Dendritic cell treated with granulocyte-macrophage colony-stimulating factor and Interleukin-4, amounts not matched to agents 40 ng/mL and 50 ng/mL, for 4 days (primary cell): Measurements from ENCODE around the gene THOC5.
"Not testable (repeated sequence)": the region's sequence is repeated elsewhere in the genome, so short reads cannot be mapped to it uniquely, and the experiment has no call there.

Experiments
- H3K27ac Mint-ChIP-seq: one replicate; pipeline ENCODE4 v1.8.0; 2022; ENCODE audit warnings: mild to moderate bottlenecking, mixed read lengths
- H3K27me3 Mint-ChIP-seq: one replicate; pipeline ENCODE4 v1.8.0; 2022; ENCODE audit warnings: mild to moderate bottlenecking, mixed read lengths
- H3K36me3 Mint-ChIP-seq: one replicate; pipeline ENCODE4 v1.8.0; 2022; ENCODE audit warnings: low read depth, mixed read lengths
- H3K4me1 Mint-ChIP-seq: one replicate; pipeline ENCODE4 v1.8.0; 2022; ENCODE audit warnings: low read depth, mixed read lengths
- H3K4me3 Mint-ChIP-seq: one replicate; pipeline ENCODE4 v1.8.0; 2022; ENCODE audit warnings: mild to moderate bottlenecking, moderate library complexity, mixed read lengths
- H3K9me3 Mint-ChIP-seq: one replicate; pipeline ENCODE4 v1.8.0; 2022; ENCODE audit warnings: mixed read lengths
- intact Hi-C: fragments of 100-400 bp; cut with micrococcal nuclease; formaldehyde crosslinking; loops from one replicate; pipeline ENCODE4 v1.15.0; 2022

The THOC5 gene

DNA sequence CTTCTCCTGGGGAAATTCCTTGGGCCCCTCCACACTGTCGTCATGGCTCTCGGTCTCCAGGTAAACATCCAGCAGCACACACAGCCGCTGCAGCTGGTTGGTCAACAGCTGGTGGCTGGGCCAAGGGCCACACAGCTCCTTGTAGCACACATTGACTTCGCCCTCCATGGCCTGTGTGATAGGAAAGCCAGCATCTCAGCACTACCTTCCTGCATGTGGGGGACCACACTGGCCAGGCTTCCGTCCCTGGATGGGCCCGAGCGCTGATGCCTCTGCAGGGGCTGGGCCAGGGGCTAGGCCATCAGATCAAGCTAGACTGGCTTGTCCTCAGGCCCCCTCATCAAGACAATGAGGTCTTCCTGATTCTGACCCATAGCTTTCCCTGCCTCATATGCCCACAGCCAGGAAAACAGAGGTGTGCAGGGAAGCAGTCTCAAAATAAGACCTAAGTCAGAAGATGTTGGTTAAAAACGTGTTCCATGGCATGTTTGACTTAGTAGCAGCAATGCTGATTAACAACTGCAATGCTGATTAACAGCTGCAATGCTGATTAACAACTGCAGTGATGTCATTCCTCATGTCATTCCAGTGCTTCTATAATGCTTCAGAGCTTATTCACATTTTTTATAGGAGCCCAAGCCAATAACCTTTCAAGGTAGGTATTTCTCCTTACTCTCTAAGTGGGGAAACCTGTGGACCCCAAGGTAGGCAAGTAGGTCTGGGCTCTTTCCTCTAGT, 42.3 kb downstream of the THOC5 start:
- Mint-ChIP-seq H3K4me3 (no peak overlapping the region), H3K4me1 (no peaks in the 10 kb centered on the region), H3K9me3 (no peaks in the 10 kb centered on the region), H3K27me3 (no peaks in the 10 kb centered on the region), H3K27ac (no peak overlapping the region), H3K36me3 (peaks cover 98% of the 10 kb centered on the region)
- intact Hi-C loops, result no loop called here

DNA sequence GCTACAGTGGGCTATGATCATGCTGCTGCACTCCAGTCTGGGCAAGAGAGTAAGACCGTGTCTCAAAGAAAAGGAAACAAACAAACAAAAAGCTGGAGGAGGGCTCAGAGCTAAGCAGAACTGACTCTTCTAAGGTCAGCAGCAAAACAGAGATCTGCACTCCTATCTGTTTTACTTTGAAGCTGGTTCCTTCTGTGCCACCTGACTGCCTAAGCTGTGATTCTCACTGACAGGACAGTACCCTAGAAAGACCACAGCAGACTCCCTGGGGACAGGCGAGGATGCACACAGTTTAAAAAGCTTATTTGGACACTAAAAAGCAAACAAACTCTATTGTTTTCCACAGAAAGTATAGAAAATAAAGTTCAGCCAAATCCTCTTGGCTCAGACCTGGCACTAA, 43.0 kb downstream of the THOC5 start:
- Mint-ChIP-seq H3K27me3 (no peaks in the 10 kb centered on the region), H3K27ac (no peak overlapping the region), H3K4me1 (no peaks in the 10 kb centered on the region), H3K36me3 (peaks cover 98% of the 10 kb centered on the region), H3K9me3 (no peaks in the 10 kb centered on the region), H3K4me3 (no peak overlapping the region)
- intact Hi-C loops, result no loop called here

DNA sequence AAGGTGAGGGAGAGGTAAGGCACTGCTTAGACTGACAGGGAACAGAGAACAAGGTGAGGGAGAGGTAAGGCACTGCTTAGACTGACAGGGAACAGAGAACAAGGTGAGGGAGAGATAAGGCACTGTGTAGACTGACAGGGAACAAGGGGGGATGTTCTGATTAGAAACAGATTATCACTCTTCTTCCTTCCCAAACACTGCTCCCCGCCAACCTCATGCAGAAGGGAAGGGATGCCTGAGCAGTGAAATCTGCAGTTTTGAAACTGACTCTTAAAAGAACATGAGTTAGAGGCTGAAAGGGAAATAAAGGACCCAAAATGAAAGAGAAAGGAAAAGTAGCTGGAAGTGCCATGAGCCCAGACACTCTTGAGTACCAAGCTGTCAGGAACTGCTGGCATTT, 43.7 kb downstream of the THOC5 start:
- H3K27me3 Mint-ChIP-seq, result no peaks in the 10 kb centered on the region
- intact Hi-C loops, result no loop called here
- no peaks in the 10 kb centered on the region for H3K9me3 Mint-ChIP-seq
- no peaks in the 10 kb centered on the region for H3K4me1 Mint-ChIP-seq
- H3K36me3 Mint-ChIP-seq, result peaks cover 95% of the 10 kb centered on the region
- H3K4me3 Mint-ChIP-seq, result no peak overlapping the region
- H3K27ac Mint-ChIP-seq, result no peak overlapping the region

DNA sequence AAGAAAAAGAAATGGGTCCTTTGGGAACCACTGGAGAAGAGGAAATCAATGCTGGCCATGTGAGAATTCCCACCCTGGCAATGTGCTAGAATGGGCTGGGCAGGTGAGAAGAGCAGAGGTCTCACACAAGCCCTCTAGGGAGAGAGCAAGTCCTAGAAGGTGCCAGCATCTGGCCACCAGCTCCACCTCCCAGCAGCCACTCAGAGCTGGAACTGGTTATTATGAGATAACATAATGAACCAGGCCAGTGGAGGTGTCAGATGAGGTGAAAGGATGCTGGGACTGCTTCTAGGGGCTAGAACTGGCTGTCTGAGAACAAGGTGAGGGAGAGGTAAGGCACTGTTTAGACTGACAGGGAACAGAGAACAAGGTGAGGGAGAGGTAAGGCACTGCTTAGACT, 44.3 kb downstream of the THOC5 start:
- Mint-ChIP-seq H3K27me3 (no peaks in the 10 kb centered on the region), H3K27ac (no peak overlapping the region), H3K36me3 (peaks cover 91% of the 10 kb centered on the region), H3K4me1 (peaks cover under 1% of the 10 kb centered on the region), H3K9me3 (no peaks in the 10 kb centered on the region), H3K4me3 (no peak overlapping the region)
- intact Hi-C loops, result no loop called here

DNA sequence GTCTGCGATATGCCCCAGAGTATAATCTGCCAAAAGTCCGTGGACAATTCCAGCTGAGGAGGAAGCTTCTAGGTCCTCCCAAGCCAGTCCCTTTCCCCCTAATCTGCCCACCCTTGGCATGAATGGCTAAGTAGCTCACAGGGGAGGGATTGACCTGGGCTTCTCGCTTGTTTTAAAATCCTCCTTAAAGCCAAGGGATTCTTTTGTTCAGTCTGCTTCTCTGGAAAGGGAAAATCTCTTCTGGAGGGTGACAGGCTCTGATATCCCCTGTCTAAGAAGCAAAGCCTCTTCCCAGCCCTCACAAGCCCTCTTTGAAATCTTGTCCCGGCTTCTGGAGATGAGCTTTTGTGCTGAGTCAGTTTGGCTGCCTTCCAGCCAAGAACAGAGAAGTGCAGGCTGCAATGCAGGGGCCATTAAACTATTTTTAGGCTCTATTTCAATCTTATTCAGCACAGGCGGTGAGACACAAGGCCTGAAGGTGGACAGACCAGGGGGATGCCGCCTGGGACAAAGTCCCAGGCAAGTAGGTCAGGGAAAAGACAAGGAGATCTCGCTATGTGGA, 49.7 kb downstream of the THOC5 start:
- Mint-ChIP-seq H3K4me1 (peaks cover 6% of the 10 kb centered on the region), H3K27ac (peak overlapping the region; percentile 49), H3K36me3 (peaks cover 67% of the 10 kb centered on the region), H3K9me3 (no peaks in the 10 kb centered on the region), H3K4me3 (no peak overlapping the region), H3K27me3 (no peaks in the 10 kb centered on the region)
- intact Hi-C loops, result no loop called here

DNA sequence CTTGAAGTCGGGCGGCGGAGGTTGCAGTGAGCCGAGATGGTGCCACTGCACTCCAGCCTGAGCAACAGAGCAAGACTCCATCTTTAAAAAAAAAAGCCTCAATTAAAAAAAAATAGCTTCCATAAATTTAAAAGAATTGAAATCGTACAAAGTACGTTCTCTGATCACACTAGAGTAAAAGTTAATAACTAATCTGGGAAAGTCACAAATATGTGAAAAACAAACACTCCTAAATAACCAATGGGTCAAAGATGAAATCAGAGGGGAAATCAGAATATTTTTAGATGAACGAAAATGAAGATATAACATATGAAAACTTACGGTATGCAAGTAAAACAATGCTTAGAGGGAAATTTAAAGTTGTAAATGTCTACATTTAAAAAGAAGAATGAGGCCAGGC, 53.7 kb downstream of the THOC5 start:
- peaks cover 3% of the 10 kb centered on the region for H3K9me3 Mint-ChIP-seq
- H3K4me3 Mint-ChIP-seq, result no peak overlapping the region
- intact Hi-C loops, result no loop called here
- peaks cover 6% of the 10 kb centered on the region for H3K4me1 Mint-ChIP-seq
- peaks cover 41% of the 10 kb centered on the region for H3K36me3 Mint-ChIP-seq
- H3K27me3 Mint-ChIP-seq, result no peaks in the 10 kb centered on the region
- no peak overlapping the region for H3K27ac Mint-ChIP-seq

DNA sequence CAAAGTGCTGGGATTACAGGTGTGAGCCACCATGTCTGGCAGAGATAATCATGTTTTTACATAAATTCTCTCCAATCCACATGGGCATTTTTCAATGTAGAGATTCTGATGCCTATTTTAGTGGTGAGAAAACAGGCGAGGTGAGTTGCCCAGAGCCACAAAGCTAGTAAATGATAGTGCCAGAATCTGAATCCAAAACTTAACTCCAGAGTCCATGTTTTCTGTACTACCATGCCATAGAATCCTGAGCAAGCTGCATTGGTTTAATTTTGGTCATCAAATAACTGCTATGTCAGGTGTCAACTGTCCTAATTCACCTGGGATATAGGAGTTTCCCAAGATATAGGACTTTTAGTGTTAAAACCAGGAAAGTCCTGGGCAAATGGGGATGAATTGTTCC, 59.9 kb downstream of the THOC5 start:
- H3K27ac Mint-ChIP-seq, result no peak overlapping the region
- H3K36me3 Mint-ChIP-seq, result peaks cover 16% of the 10 kb centered on the region
- peaks cover 18% of the 10 kb centered on the region for H3K4me1 Mint-ChIP-seq
- H3K4me3 Mint-ChIP-seq, result no peak overlapping the region
- intact Hi-C loops, result no loop called here
- H3K27me3 Mint-ChIP-seq, result no peaks in the 10 kb centered on the region
- H3K9me3 Mint-ChIP-seq, result peaks cover 10% of the 10 kb centered on the region

DNA sequence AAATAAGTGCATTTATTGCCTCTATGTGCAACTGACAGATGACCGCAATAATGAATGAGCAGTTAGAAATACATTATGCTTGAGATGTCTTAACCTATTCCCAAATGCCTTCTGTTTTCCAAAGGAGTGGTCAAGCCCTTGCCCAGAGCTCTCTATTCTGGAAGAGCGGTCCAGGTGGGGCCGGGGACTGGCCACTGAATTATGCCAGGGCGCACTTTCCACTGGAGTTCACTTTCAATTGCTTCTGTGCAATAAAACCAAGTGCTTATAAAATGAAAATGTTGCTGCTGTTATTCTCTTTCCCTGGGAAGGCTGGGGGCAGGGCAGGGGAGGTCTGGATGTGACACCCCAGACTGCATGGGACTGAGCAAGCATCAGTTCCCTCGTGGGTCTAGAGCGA, 62.5 kb downstream of the THOC5 start:
- intact Hi-C loops, result no loop called here

DNA sequence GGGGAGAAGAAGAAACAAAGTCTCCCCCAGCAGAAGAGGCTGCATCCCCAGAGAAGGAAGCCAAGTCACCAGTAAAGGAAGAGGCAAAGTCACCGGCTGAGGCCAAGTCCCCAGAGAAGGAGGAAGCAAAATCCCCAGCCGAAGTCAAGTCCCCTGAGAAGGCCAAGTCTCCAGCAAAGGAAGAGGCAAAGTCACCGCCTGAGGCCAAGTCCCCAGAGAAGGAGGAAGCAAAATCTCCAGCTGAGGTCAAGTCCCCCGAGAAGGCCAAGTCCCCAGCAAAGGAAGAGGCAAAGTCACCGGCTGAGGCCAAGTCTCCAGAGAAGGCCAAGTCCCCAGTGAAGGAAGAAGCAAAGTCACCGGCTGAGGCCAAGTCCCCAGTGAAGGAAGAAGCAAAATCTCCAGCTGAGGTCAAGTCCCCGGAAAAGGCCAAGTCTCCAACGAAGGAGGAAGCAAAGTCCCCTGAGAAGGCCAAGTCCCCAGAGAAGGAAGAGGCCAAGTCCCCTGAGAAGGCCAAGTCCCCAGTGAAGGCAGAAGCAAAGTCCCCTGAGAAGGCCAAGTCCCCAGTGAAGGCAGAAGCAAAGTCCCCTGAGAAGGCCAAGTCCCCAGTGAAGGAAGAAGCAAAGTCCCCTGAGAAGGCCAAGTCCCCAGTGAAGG, 64.3 kb downstream of the THOC5 start:
- Mint-ChIP-seq H3K27ac (peak overlapping the region; percentile 86), H3K4me1 (peaks cover 21% of the 10 kb centered on the region)
- H3K36me3 Mint-ChIP-seq, intact Hi-C loops, H3K9me3 Mint-ChIP-seq, H3K27me3 Mint-ChIP-seq, H3K4me3 Mint-ChIP-seq: not testable (repeated sequence)

More for the DNA sequence above, 62.5 kb downstream of the THOC5 start:
- Mint-ChIP-seq H3K27ac (no peak overlapping the region), H3K4me1 (peaks cover 21% of the 10 kb centered on the region), H3K9me3 (peaks cover 10% of the 10 kb centered on the region), H3K36me3 (peaks cover 23% of the 10 kb centered on the region), H3K4me3 (no peak overlapping the region), H3K27me3 (no peaks in the 10 kb centered on the region)

DNA sequence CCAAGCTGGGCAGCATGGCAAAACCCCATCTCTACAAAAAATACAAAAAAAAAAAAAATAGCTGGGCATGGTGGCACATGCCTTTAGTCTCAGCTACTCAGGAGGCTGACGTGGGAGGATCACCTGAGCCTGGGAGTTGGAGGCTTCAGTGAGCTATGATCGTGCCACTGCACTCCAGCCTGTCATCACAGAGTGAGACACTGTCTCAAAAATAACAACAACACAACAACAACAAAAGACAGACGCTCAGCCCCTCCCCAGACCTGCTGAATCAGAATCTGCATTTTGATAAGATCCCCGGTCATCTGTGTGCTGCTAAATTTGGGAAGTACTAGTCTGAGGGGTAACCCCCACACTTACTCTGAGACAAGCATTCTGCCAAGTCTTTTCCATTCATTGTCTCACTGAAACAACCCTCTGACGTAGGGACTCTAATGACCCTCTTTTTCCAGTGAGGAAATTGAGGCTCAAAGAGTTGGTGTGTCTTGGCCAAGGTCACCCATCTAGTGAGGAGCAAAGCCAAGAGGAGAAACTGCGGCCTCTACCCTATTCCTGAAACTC, 66.1 kb downstream of the THOC5 start:
- peaks cover 21% of the 10 kb centered on the region for H3K4me1 Mint-ChIP-seq
- H3K27me3 Mint-ChIP-seq, result peaks cover 5% of the 10 kb centered on the region
- peaks cover 9% of the 10 kb centered on the region for H3K36me3 Mint-ChIP-seq
- no peaks in the 10 kb centered on the region for H3K9me3 Mint-ChIP-seq
- H3K27ac Mint-ChIP-seq, result no peak overlapping the region
- intact Hi-C loops, result no loop called here
- H3K4me3 Mint-ChIP-seq, result no peak overlapping the region

DNA sequence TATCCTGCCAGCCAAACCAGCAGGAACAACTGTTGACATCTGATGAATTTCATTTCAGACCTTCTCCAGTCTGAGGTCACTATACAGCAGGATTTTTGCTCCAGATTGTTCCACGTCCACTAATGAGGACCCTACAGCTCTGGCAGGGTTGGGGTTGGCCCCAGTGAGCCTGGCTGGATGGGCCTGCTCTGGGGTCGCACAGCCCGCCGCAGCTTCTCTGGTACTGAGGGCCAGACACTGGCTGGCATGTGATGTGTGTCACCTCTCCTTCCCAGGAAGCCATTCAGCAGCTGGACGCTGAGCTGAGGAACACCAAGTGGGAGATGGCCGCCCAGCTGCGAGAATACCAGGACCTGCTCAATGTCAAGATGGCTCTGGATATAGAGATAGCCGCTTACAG, 68.1 kb downstream of the THOC5 start:
- no peak overlapping the region for H3K27ac Mint-ChIP-seq
- no peak overlapping the region for H3K4me3 Mint-ChIP-seq
- intact Hi-C loops, result no loop called here

DNA sequence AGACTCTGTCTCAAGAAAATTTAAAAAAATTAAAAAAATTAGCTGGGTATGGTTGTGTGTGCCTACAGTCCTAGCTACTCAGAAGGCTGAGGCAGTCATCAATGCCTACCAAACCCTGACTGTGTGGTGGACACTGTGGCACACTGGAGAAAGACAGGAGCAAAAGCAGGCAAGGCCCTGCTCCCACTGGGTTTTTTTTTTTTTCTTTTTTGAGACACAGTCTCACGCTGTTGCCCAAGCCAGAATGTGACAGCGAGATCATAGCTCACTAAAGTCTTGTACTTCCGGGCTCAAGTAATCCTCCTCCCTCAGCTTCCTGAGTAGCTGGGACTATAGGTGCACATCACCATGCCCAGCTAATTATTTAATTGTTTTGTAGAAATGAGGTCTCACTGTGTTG, 68.9 kb downstream of the THOC5 start:
- H3K36me3 Mint-ChIP-seq, result peaks cover 9% of the 10 kb centered on the region
- H3K4me3 Mint-ChIP-seq, result no peak overlapping the region
- intact Hi-C loops, result no loop called here
- no peak overlapping the region for H3K27ac Mint-ChIP-seq
- peaks cover 30% of the 10 kb centered on the region for H3K4me1 Mint-ChIP-seq
- H3K27me3 Mint-ChIP-seq, result peaks cover 34% of the 10 kb centered on the region
- H3K9me3 Mint-ChIP-seq, result no peaks in the 10 kb centered on the region

More for the DNA sequence above, 68.1 kb downstream of the THOC5 start:
- Mint-ChIP-seq H3K36me3 (peaks cover 9% of the 10 kb centered on the region), H3K4me1 (peaks cover 34% of the 10 kb centered on the region), H3K9me3 (no peaks in the 10 kb centered on the region), H3K27me3 (peaks cover 26% of the 10 kb centered on the region)

DNA sequence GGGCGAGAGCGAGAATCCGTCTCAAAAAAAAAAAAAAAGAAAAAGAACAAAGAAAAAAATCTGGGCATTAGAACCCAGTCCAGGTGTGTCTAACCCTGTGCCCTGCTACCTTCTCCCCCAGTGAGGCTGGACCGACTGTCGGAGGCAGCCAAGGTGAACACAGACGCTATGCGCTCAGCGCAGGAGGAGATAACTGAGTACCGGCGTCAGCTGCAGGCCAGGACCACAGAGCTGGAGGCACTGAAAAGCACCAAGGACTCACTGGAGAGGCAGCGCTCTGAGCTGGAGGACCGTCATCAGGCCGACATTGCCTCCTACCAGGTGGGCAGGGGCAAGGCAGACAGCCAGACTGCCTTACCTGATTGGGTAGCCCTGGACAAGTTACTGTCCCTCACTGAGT, 70.3 kb downstream of the THOC5 start:
- intact Hi-C loops, result no loop called here
- Mint-ChIP-seq H3K27me3 (peaks cover 48% of the 10 kb centered on the region), H3K4me3 (no peak overlapping the region), H3K9me3 (no peaks in the 10 kb centered on the region), H3K36me3 (peaks cover 9% of the 10 kb centered on the region), H3K4me1 (peaks cover 32% of the 10 kb centered on the region), H3K27ac (no peak overlapping the region)

DNA sequence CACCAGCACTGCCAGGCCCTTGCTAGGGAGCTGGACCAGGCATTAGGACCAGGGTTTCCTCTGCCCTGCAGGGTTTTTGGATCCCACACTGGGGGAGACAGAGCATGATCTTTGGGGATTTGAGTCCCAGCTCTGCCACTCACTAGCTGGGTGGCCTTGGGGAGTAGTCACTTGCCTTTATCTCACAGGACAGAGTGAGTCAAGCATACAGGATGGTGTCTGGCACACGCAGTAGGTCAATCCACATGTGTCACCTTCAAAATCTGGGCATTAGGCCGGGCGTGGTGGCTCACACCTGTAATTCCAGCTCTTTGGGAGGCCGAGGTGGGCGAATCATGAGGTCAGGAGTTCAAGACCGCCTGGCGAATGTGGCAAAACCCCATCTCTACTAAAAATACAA, 70.8 kb downstream of the THOC5 start:
- Mint-ChIP-seq H3K9me3 (no peaks in the 10 kb centered on the region), H3K4me3 (no peak overlapping the region), H3K4me1 (peaks cover 37% of the 10 kb centered on the region), H3K36me3 (peaks cover 9% of the 10 kb centered on the region), H3K27ac (no peak overlapping the region), H3K27me3 (peaks cover 53% of the 10 kb centered on the region)
- intact Hi-C loops, result no loop called here
